HepG2 (cell line): ENCODE results near the gene SFTPB. TPM values are rescaled to one million over a fixed set of nuclear protein-coding genes. Genes with fewer than 3 reads are reported as not detected.

Experiments
- ATAC-seq: fragments of 200-7000 bp; cut with Tn5 transposase; 3 replicates; pipeline ENCODE4 v1.9.1; 2020; ENCODE audit warnings: mild to moderate bottlenecking, moderate library complexity
- BruUV-seq: library from RNA; stranded (reverse); fragments of 400-500 nt; replicated peaks from 2 replicates; lab custom pipeline; 2021; lab: Mats Ljungman, UMichigan
- CTCF ChIA-PET: fragments of 300-600 bp; formaldehyde crosslinking; extraction: SDS; loops from one replicate; lab custom pipeline; 2021; ENCODE audit warnings: low total read pairs, inconsistent platforms, low intra/inter-chr PET ratio; lab: Yijun Ruan, JAX
- POLR2A ChIA-PET: fragments of 350-600 bp; sonication (Branson Sonifier 250); formaldehyde crosslinking; loops from one replicate; lab custom pipeline; 2020; ENCODE audit warnings: antibody characterized with exemption, inconsistent platforms; lab: Yijun Ruan, JAX
- DNase-seq: peaks from one replicate; pipeline ENCODE4 v3.0.0-alpha.2; 2015; ENCODE audit warnings: low spot score
- FAIRE-seq: peaks from 3 replicates; lab custom pipeline; 2011; peaks lifted over from hg19 to GRCh38; lab: Jason Lieb, UNC
- H2AFZ ChIP-seq: one replicate; pipeline ENCODE4 v1.6.1; 2011; ENCODE audit warnings: low read length, inconsistent platforms
- H3K27ac ChIP-seq: fragments of 300-600 bp; 3 replicates; pipeline ENCODE4 v1.8.0; 2011; ENCODE audit warnings: mixed run types, mild to moderate bottlenecking, mixed read lengths, low read length, inconsistent platforms; ENCODE audit not compliant: insufficient read depth; ENCODE audit errors: extremely low read length
- H3K27me3 ChIP-seq, 2 experiments: fragments of 200-600 bp in 1 of 2; 2 replicates in 1 of 2; 3 replicates in 1 of 2; pipeline versions ENCODE4 v1.6.0 to v1.8.0; 2011; ENCODE audit warnings: low read length in 2 of 2, mild to moderate bottlenecking in 2 of 2, moderate library complexity in 2 of 2, inconsistent platforms in 1 of 2; ENCODE audit not compliant: insufficient read depth in 2 of 2, control insufficient read depth in 1 of 2
- H3K36me3 ChIP-seq, 2 experiments: fragments of 200-600 bp in 1 of 2; replicated peaks in 1 of 2; 2 replicates in 1 of 2; 3 replicates in 1 of 2; pipeline versions ENCODE4 v1.5.1 to v1.8.0; 2011; ENCODE audit warnings: low read length in 2 of 2, inconsistent platforms in 1 of 2; ENCODE audit not compliant: insufficient read depth in 2 of 2, control insufficient read depth in 1 of 2
- H3K4me1 ChIP-seq: 2 replicates; pipeline ENCODE4 v1.5.1; 2012; ENCODE audit warnings: low read length, inconsistent platforms; ENCODE audit not compliant: insufficient read depth
- H3K4me2 ChIP-seq: 2 replicates; pipeline ENCODE4 v1.6.0; 2011; ENCODE audit warnings: low read depth, low read length, inconsistent platforms
- H3K4me3 ChIP-seq, 3 experiments: fragments of 200-600 bp in 1 of 3; sonication (generic), shearing (Covaris generic) in 1 of 3; replicated peaks in 1 of 3; 2 replicates each; pipeline ENCODE4 v1.5.1; 2011 to 2016; ENCODE audit warnings: low read length in 3 of 3, inconsistent platforms in 2 of 3, low read depth in 2 of 3, mild to moderate bottlenecking in 2 of 3, control low read depth in 1 of 3, mixed read lengths in 1 of 3; ENCODE audit not compliant: insufficient read depth in 1 of 3
- H3K79me2 ChIP-seq: one replicate; pipeline ENCODE4 v1.6.1; 2011; ENCODE audit warnings: low read length, inconsistent platforms; ENCODE audit not compliant: insufficient read depth
- H3K9ac ChIP-seq: 2 replicates; pipeline ENCODE4 v1.6.0; 2011; ENCODE audit warnings: mild to moderate bottlenecking, low read depth, low read length, inconsistent platforms; ENCODE audit not compliant: insufficient read depth
- H3K9me3 ChIP-seq: 2 replicates; pipeline ENCODE4 v1.5.1; 2012; ENCODE audit warnings: mild to moderate bottlenecking, low read length
- H4K20me1 ChIP-seq: 2 replicates; pipeline ENCODE4 v1.6.0; 2011; ENCODE audit warnings: inconsistent platforms, mild to moderate bottlenecking, low read length, moderate library complexity; ENCODE audit not compliant: insufficient read depth
- CEBPB ChIP-seq: IDR thresholded peaks from 2 replicates; pipeline ENCODE4 v1.6.1; 2011; ENCODE audit warnings: low read depth, low read length, improper control_type of control experiment, borderline replicate concordance
- CREB1 ChIP-seq, 2 experiments: fragments of 450-650 bp in 1 of 2; IDR thresholded peaks; 2 replicates each; pipeline ENCODE4 v1.6.1; 2016 to 2017; ENCODE audit warnings: control low read depth in 1 of 2, mild to moderate bottlenecking in 1 of 2, missing compliant biosample characterization in 1 of 2, missing genetic modification characterization in 1 of 2
- KLF16 ChIP-seq, 2 experiments: sonication (generic) in 1 of 2; formaldehyde crosslinking in 1 of 2; IDR thresholded peaks; 2 replicates each; pipeline versions ENCODE4 v1.6.1 to v1.8.0; 2016 to 2023; ENCODE audit warnings: missing genetic modification reagents in 2 of 2, missing compliant biosample characterization in 1 of 2
- NR2F1 ChIP-seq, 2 experiments: fragments of 450-650 bp in 1 of 2; formaldehyde crosslinking in 1 of 2; IDR thresholded peaks; 2 replicates each; pipeline versions ENCODE4 v1.5.0 to v1.6.1; 2016 to 2020; ENCODE audit warnings: mild to moderate bottlenecking in 1 of 2, missing compliant biosample characterization in 1 of 2, missing genetic modification reagents in 1 of 2, moderate library complexity in 1 of 2
- RFXAP ChIP-seq: sonication (generic); formaldehyde crosslinking; IDR thresholded peaks from 2 replicates; pipeline ENCODE4 v1.4.0; 2020; ENCODE audit warnings: missing genetic modification reagents, borderline replicate concordance
- SP140L ChIP-seq: sonication (generic); formaldehyde crosslinking; IDR thresholded peaks from 2 replicates; pipeline ENCODE4 v1.4.0; 2020; ENCODE audit warnings: missing genetic modification reagents, borderline replicate concordance
- ZKSCAN5 ChIP-seq: sonication (generic); formaldehyde crosslinking; IDR thresholded peaks from 2 replicates; pipeline ENCODE4 v1.5.1; 2020; ENCODE audit warnings: mild to moderate bottlenecking, missing genetic modification reagents
- ZNF121 ChIP-seq: sonication (generic); formaldehyde crosslinking; IDR thresholded peaks from 2 replicates; pipeline ENCODE4 v1.5.0; 2020; ENCODE audit warnings: mild to moderate bottlenecking, missing genetic modification reagents
- ZNF264 ChIP-seq: sonication (generic); formaldehyde crosslinking; IDR thresholded peaks from 2 replicates; pipeline ENCODE4 v1.4.0; 2020; ENCODE audit warnings: missing genetic modification reagents
- ZNF331 ChIP-seq: sonication (generic); formaldehyde crosslinking; IDR thresholded peaks from 2 replicates; pipeline ENCODE4 v1.4.0; 2020; ENCODE audit warnings: missing genetic modification reagents
- ZNF850 ChIP-seq: sonication (generic); formaldehyde crosslinking; conservative IDR thresholded peaks from 2 replicates; pipeline ENCODE4 v1.9.0; 2021; ENCODE audit warnings: mild to moderate bottlenecking, missing genetic modification reagents
- WGBS: methylation state at CpG from one replicate; pipeline ENCODE4 v1.1.6; 2017; ENCODE audit warnings: low lambda C conversion rate; 5-methylcytosine and 5-hydroxymethylcytosine counted together
- in situ Hi-C: cut with HindIII; loops from 2 replicates; pipeline ENCODE4 v1.10.0; 2017; ENCODE audit warnings: low pct_unique_long_range_greater_than_20kb; ENCODE audit not compliant: extremely low pct_ligation_motif_present
- intact Hi-C: fragments of 100-400 bp; cut with micrococcal nuclease; formaldehyde crosslinking; loops from one replicate; pipeline ENCODE4 v1.10.0; 2022; ENCODE audit not compliant: unreplicated experiment
- polyA plus RNA-seq, 8 experiments: library from polyadenylated mRNA; depleted of rRNA in 3 of 8; stranded (reverse) in 7 of 8; unstranded in 1 of 8; fragments of >200 nt; fragmentation: Illumina TruSeq in 4 of 8; extraction: Trizol in 4 of 8; gene quantifications; 2 replicates each; pipeline versions ENCODE4 v1.2.1 to v1.2.3, GENCODE V29; 2011 to 2016; ENCODE audit warnings: low read depth in 4 of 8, missing spikeins in 1 of 8, mixed read lengths in 1 of 8; ENCODE audit not compliant: insufficient read depth in 1 of 8
- total RNA-seq, 5 experiments: library from RNA; depleted of rRNA; stranded (reverse); fragments of >200 nt; fragmentation: Illumina TruSeq; extraction: Trizol; gene quantifications; 2 replicates each; pipeline ENCODE4 v1.2.3, GENCODE V29; 2016; ENCODE audit warnings: low read depth in 1 of 5
- TF ChIP-seq, protein P1 (sequence below): sonication (generic); formaldehyde crosslinking; IDR thresholded peaks from 2 replicates; pipeline ENCODE4 v1.5.1; 2020; ENCODE audit warnings: missing genetic modification reagents, mild to moderate bottlenecking, borderline replicate concordance
- TF ChIP-seq, protein P2 (sequence below): sonication (generic); formaldehyde crosslinking; IDR thresholded peaks from 2 replicates; pipeline ENCODE4 v1.8.1; 2023; ENCODE audit warnings: mild to moderate bottlenecking, missing genetic modification reagents

Gene SFTPB
- total and polyA plus RNA-seq, 2 of the 13 experiments (the other 11 are each of a cell fraction or from before 2014, with no cell fraction given): not detected

DNA sequence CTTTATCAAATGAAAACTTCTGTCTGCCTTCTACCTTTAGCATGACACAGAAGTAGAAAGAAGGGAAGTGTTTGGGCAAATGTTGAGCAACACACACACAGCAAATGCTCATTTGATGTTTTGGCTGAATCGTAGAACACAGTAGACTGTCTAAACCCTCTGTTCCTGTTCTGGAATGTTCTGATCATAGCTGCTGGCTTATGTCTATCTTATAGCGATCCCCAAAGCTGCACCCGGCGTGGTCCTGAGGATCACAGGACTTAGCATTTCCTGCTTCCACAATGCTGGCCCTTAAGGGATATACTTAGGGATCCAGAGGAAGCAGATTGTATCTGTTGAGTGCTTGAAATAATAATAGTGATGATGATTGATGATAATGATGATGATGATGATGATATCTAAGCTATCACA is 41.4 kb upstream of the SFTPB start:
- Histone ChIP-seq H3K9me3 (no peaks in the 10 kb centered on the region), H3K4me3 (no peak overlapping the region), H3K79me2 (no peaks in the 10 kb centered on the region), H4K20me1 (no peaks in the 10 kb centered on the region), H3K4me1 (peaks cover 11% of the 10 kb centered on the region), H2AFZ (no peak overlapping the region), H3K27ac (no peak overlapping the region), H3K4me2 (no peak overlapping the region), H3K9ac (no peak overlapping the region), H3K36me3 (no peaks in the 10 kb centered on the region), H3K27me3 (peaks cover 16 to 56% of the 10 kb centered on the region in 2 experiments; a peak in 4 of 5 replicates)
- ATAC-seq: no peak
- in situ Hi-C loops: no loop called here
- peak; percentile 16; the same call in 1 of the 2 replicates for TF ChIP-seq CEBPB
- TF ChIP-seq CREB1 (IDR thresholded peaks at IDR 0.05): peak; percentile 46; the same call in 1 of the 2 replicates
- no peak for TF ChIP-seq CREB1 (CRISPR knock-in tag; IDR thresholded peaks at IDR 0.05)
- TF ChIP-seq KLF16 (CRISPR knock-in tag; IDR thresholded peaks at IDR 0.05): no peak
- TF ChIP-seq ZKSCAN5 (CRISPR knock-in tag): no peak
- TF ChIP-seq ZNF850 (CRISPR knock-in tag): no peak
- no peak for TF ChIP-seq ZNF121 (CRISPR knock-in tag)
- no peak for TF ChIP-seq NR2F1 (CRISPR knock-in tag; IDR thresholded peaks at IDR 0.05)
- intact Hi-C loops: no loop called here
- no peak for DNase-seq
- FAIRE-seq: no peak
- POLR2A ChIA-PET: no interaction called here
- 20% methylated on average over 4 of the region's 4 CpGs for WGBS
- CTCF ChIA-PET: no interaction called here
- no TSS peak for BruUV-seq

DNA sequence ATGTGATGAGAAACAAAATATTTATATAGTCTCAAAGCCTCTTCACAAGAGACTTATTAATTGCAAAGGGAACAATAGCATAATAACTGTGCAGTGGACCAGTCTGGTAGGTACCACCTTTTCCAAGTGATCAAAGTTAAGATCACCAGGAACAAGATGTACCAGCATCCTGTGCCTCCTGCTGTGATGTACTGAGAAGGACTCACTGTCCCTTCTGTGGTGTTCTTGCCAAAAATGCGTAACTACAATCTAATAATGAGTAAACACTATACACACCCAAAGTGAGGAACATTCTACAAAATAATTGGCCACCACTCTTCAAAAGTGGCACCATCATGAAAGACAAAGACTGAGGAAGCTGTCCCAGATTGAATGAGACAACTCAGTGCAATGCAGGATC is 40.6 kb upstream of the SFTPB start:
- FAIRE-seq: no peak
- POLR2A ChIA-PET: no interaction called here
- Histone ChIP-seq H3K36me3 (no peaks in the 10 kb centered on the region), H3K4me3 (no peak overlapping the region), H3K4me1 (peaks cover 11% of the 10 kb centered on the region)
- in situ Hi-C loops: no loop called here
- no peak for TF ChIP-seq RFXAP (CRISPR knock-in tag)
- TF ChIP-seq SP140L: no peak
- TF ChIP-seq, protein P1, sequence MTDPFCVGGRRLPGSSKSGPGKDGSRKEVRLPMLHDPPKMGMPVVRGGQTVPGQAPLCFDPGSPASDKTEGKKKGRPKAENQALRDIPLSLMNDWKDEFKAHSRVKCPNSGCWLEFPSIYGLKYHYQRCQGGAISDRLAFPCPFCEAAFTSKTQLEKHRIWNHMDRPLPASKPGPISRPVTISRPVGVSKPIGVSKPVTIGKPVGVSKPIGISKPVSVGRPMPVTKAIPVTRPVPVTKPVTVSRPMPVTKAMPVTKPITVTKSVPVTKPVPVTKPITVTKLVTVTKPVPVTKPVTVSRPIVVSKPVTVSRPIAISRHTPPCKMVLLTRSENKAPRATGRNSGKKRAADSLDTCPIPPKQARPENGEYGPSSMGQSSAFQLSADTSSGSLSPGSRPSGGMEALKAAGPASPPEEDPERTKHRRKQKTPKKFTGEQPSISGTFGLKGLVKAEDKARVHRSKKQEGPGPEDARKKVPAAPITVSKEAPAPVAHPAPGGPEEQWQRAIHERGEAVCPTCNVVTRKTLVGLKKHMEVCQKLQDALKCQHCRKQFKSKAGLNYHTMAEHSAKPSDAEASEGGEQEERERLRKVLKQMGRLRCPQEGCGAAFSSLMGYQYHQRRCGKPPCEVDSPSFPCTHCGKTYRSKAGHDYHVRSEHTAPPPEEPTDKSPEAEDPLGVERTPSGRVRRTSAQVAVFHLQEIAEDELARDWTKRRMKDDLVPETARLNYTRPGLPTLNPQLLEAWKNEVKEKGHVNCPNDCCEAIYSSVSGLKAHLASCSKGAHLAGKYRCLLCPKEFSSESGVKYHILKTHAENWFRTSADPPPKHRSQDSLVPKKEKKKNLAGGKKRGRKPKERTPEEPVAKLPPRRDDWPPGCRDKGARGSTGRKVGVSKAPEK (CRISPR knock-in tag): no peak
- TF ChIP-seq ZNF264: no peak
- TF ChIP-seq, protein P2, sequence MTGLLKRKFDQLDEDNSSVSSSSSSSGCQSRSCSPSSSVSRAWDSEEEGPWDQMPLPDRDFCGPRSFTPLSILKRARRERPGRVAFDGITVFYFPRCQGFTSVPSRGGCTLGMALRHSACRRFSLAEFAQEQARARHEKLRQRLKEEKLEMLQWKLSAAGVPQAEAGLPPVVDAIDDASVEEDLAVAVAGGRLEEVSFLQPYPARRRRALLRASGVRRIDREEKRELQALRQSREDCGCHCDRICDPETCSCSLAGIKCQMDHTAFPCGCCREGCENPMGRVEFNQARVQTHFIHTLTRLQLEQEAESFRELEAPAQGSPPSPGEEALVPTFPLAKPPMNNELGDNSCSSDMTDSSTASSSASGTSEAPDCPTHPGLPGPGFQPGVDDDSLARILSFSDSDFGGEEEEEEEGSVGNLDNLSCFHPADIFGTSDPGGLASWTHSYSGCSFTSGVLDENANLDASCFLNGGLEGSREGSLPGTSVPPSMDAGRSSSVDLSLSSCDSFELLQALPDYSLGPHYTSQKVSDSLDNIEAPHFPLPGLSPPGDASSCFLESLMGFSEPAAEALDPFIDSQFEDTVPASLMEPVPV (CRISPR knock-in tag): no peak
- TF ChIP-seq ZNF331 (CRISPR knock-in tag): no peak
- TF ChIP-seq, all 625 proteins: peak for 0
- Histone ChIP-seq H3K27ac (no peak overlapping the region), H3K4me2 (no peak overlapping the region), H3K27me3 (peaks cover 12 to 50% of the 10 kb centered on the region in 2 experiments; a peak in 4 of 5 replicates), H4K20me1 (no peaks in the 10 kb centered on the region), H3K79me2 (no peaks in the 10 kb centered on the region), H3K9ac (no peak overlapping the region), H3K9me3 (no peaks in the 10 kb centered on the region), H2AFZ (no peak overlapping the region)
- ATAC-seq (no peak), DNase-seq (no peak)
- no TSS peak for BruUV-seq
- 13% methylated on average over 1 of the region's 1 CpG for WGBS
- intact Hi-C loops: no loop called here
- CTCF ChIA-PET: no interaction called here
